Activated CD8-positive, alpha-beta memory T cell treated with anti-CD3 and anti-CD28 coated beads for 48 hours (primary cell): ENCODE data around the gene TSC2.
"Not testable (repeated sequence)": the region's sequence is repeated elsewhere in the genome, so short reads cannot be mapped to it uniquely, and the experiment has no call there.

Experiments
- DNase-seq, 3 experiments: peaks; one replicate each; pipeline ENCODE4 v3.0.0-alpha.2; 2020; ENCODE audit warnings: low read depth in 2 of 3, low spot score in 2 of 3

The TSC2 gene

GRCh38 chr16:2101581-2101980 lies 53.8 kb downstream of the TSC2 start:
- not testable (repeated sequence) for DNase-seq

GRCh38 chr16:2102471-2102870 lies 54.7 kb downstream of the TSC2 start:
- no peak for DNase-seq

- DNase-seq: not testable (repeated sequence)
These were observed 56.7 kb downstream of the TSC2 start for GRCh38 chr16:2104464-2104863.

- DNase-seq: not testable (repeated sequence)
These were observed 57.5 kb downstream of the TSC2 start for GRCh38 chr16:2105291-2105690.

GRCh38 chr16:2105769-2106168 lies 58.0 kb downstream of the TSC2 start:
- DNase-seq: not testable (repeated sequence)

GRCh38 chr16:2106211-2106610 lies 58.4 kb downstream of the TSC2 start:
- not testable (repeated sequence) for DNase-seq

- not testable (repeated sequence) for DNase-seq
These were observed 59.5 kb downstream of the TSC2 start for GRCh38 chr16:2107121-2107790.

- DNase-seq: not testable (repeated sequence)
These were observed 60.0 kb downstream of the TSC2 start for GRCh38 chr16:2107791-2108125.

- DNase-seq: not testable (repeated sequence)
These were observed 60.9 kb downstream of the TSC2 start for GRCh38 chr16:2108446-2109270.

GRCh38 chr16:2109271-2109580 lies 61.4 kb downstream of the TSC2 start:
- DNase-seq: not testable (repeated sequence)

GRCh38 chr16:2109872-2110271 lies 62.1 kb downstream of the TSC2 start:
- not testable (repeated sequence) for DNase-seq

- not testable (repeated sequence) for DNase-seq
These were observed 62.7 kb downstream of the TSC2 start for GRCh38 chr16:2110332-2111008.

- DNase-seq: not testable (repeated sequence)
These were observed 63.2 kb downstream of the TSC2 start for GRCh38 chr16:2111009-2111353.

GRCh38 chr16:2111412-2112335 lies 63.9 kb downstream of the TSC2 start:
- not testable (repeated sequence) for DNase-seq

- not testable (repeated sequence) for DNase-seq
These were observed 64.8 kb downstream of the TSC2 start for GRCh38 chr16:2112539-2113106.

GRCh38 chr16:2114225-2114624 lies 66.4 kb downstream of the TSC2 start:
- not testable (repeated sequence) for DNase-seq

- DNase-seq: not testable (repeated sequence)
These were observed 67.3 kb downstream of the TSC2 start for GRCh38 chr16:2114885-2115590.

- no peak for DNase-seq
These were observed 67.8 kb downstream of the TSC2 start for GRCh38 chr16:2115591-2115973.

GRCh38 chr16:2116428-2116827 lies 68.6 kb downstream of the TSC2 start:
- not testable (repeated sequence) for DNase-seq

GRCh38 chr16:2117341-2117740 lies 69.6 kb downstream of the TSC2 start:
- DNase-seq: not testable (repeated sequence)
